HG02943 (cell line): ENCODE measurements around the gene SAFB.

ENCODE experiments used
- ATAC-seq: cut with Tn5 transposase; IDR thresholded peaks from one replicate; pipeline ENCODE4 v1.9.1; 2021; ENCODE audit warnings: mild to moderate bottlenecking, low read depth, moderate library complexity; ENCODE audit not compliant: unreplicated experiment

The SAFB gene

GRCh38 chr19:5717215-5717935 lies 94.5 kb downstream of the SAFB start:
- ATAC-seq, result no peak
